Hepatocyte (in vitro differentiated cells): Measurements from ENCODE around the gene UBE2D2. TPM values are rescaled to one million over a fixed set of nuclear protein-coding genes. Genes with fewer than 3 reads are reported as not detected.
A peak's percentile ranks its signal among the peaks of the same experiment; 100 is the strongest.

ENCODE experiments used
- DNase-seq: peaks from one replicate; pipeline ENCODE4 v3.0.0-alpha.2; 2016; ENCODE audit warnings: low spot score
- H2AFZ ChIP-seq: fragments of 200-600 bp; sonication (generic); 2 replicates; pipeline ENCODE4 v1.6.0; 2016; ENCODE audit warnings: antibody characterized with exemption, mild to moderate bottlenecking
- H3K27ac ChIP-seq: fragments of 200-600 bp; sonication (generic); 2 replicates; pipeline ENCODE4 v1.5.1; 2016; ENCODE audit warnings: mild to moderate bottlenecking
- H3K27me3 ChIP-seq: fragments of 200-600 bp; sonication (generic); 2 replicates; pipeline ENCODE4 v1.6.1; 2016
- H3K36me3 ChIP-seq: fragments of 200-600 bp; sonication (generic); replicated peaks from 2 replicates; pipeline ENCODE4 v1.5.1; 2016; ENCODE audit warnings: low read depth; ENCODE audit not compliant: insufficient read depth
- H3K4me1 ChIP-seq: fragments of 200-600 bp; sonication (generic); 2 replicates; pipeline ENCODE4 v1.5.1; 2016; ENCODE audit warnings: mild to moderate bottlenecking, moderate library complexity; ENCODE audit not compliant: insufficient read depth
- H3K4me2 ChIP-seq: fragments of 200-600 bp; sonication (generic); 2 replicates; pipeline ENCODE4 v1.6.0; 2016
- H3K4me3 ChIP-seq: fragments of 200-600 bp; sonication (generic); 2 replicates; pipeline ENCODE4 v1.5.1; 2016; ENCODE audit warnings: mild to moderate bottlenecking
- H3K79me2 ChIP-seq: fragments of 200-600 bp; sonication (generic); 2 replicates; pipeline ENCODE4 v1.6.0; 2017; ENCODE audit warnings: mild to moderate bottlenecking
- H3K9me2 ChIP-seq: fragments of 200-600 bp; sonication (generic); replicated peaks from 2 replicates; pipeline ENCODE4 v1.6.0; 2017; ENCODE audit warnings: mild to moderate bottlenecking; ENCODE audit not compliant: insufficient read depth
- H3K9me3 ChIP-seq: fragments of 200-600 bp; sonication (generic); 2 replicates; pipeline ENCODE4 v1.5.1; 2016; ENCODE audit warnings: low read depth, mild to moderate bottlenecking
- H4K20me1 ChIP-seq: fragments of 200-600 bp; sonication (generic); 2 replicates; pipeline ENCODE4 v1.6.0; 2016; ENCODE audit warnings: mild to moderate bottlenecking; ENCODE audit not compliant: insufficient read depth, poor library complexity, severe bottlenecking
- EZH2 ChIP-seq: fragments of 200-600 bp; sonication (generic); IDR thresholded peaks from 2 replicates; pipeline ENCODE4 v1.6.1; 2016; ENCODE audit warnings: antibody characterized with exemption, mild to moderate bottlenecking, borderline replicate concordance
- EZH2phosphoT487 ChIP-seq: fragments of 200-600 bp; sonication (generic); IDR thresholded peaks from one replicate; pipeline ENCODE4 v1.6.1; 2018; ENCODE audit warnings: antibody characterized with exemption, mild to moderate bottlenecking, low read depth, moderate library complexity; ENCODE audit not compliant: unreplicated experiment, severe bottlenecking
- WGBS: methylation state at CpG from one replicate; pipeline ENCODE4 v1.1.6; 2016; ENCODE audit warnings: low lambda C conversion rate; ENCODE audit errors: missing lambda C conversion rate; 5-methylcytosine and 5-hydroxymethylcytosine counted together
- polyA plus RNA-seq: library from polyadenylated mRNA; unstranded; fragments of >200 nt; fragmentation: Nextera tagmentation; extraction: Ambion mirVana; gene quantifications from 2 replicates; pipeline ENCODE4 v1.2.1, GENCODE V29; 2016
- total RNA-seq: library from RNA; depleted of rRNA; stranded (reverse); fragments of >200 nt; gene quantifications from 2 replicates; pipeline ENCODE4 v1.2.3, GENCODE V29; 2014
- TF ChIP-seq, protein P1 (sequence below): fragments of 200-600 bp; sonication (generic); IDR thresholded peaks from 2 replicates; pipeline ENCODE4 v1.5.1; 2016; ENCODE audit warnings: antibody characterized with exemption, mild to moderate bottlenecking; ENCODE audit not compliant: poor library complexity

The UBE2D2 gene
- total and polyA plus RNA-seq, 2 experiments from 2014 or later = 85.9 to 182 TPM

DNA sequence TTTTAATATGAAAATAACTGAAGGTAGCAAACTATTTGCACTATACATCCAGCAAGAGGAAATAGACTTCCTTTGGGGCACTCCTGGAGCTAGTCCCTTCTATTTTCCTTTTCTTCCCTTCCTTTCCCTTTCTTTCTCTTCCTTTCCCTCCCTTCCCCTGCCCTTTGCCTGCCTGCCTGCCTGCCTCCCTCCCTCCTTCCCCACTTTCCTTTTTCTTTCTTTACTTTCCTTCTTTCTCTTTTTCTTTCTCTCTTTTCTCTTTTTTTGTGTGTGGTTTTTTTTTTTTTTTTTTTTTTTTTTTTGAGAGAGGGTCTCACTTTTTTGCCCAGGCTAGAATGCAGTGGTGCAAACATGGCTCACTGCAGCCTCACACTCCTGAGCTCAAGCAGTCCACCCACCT is 69.7 kb downstream of the UBE2D2 start:
- Histone ChIP-seq H3K79me2 (peaks cover 9% of the 10 kb centered on the region), H3K4me2 (no peak overlapping the region), H3K36me3 (peaks cover 6% of the 10 kb centered on the region), H3K4me3 (no peak overlapping the region), H2AFZ (no peak overlapping the region), H3K27ac (no peak overlapping the region), H4K20me1 (no peaks in the 10 kb centered on the region), H3K4me1 (peaks cover 2% of the 10 kb centered on the region), H3K9me2 (no peaks in the 10 kb centered on the region), H3K27me3 (no peaks in the 10 kb centered on the region), H3K9me3 (no peaks in the 10 kb centered on the region)
- TF ChIP-seq, protein P1, sequence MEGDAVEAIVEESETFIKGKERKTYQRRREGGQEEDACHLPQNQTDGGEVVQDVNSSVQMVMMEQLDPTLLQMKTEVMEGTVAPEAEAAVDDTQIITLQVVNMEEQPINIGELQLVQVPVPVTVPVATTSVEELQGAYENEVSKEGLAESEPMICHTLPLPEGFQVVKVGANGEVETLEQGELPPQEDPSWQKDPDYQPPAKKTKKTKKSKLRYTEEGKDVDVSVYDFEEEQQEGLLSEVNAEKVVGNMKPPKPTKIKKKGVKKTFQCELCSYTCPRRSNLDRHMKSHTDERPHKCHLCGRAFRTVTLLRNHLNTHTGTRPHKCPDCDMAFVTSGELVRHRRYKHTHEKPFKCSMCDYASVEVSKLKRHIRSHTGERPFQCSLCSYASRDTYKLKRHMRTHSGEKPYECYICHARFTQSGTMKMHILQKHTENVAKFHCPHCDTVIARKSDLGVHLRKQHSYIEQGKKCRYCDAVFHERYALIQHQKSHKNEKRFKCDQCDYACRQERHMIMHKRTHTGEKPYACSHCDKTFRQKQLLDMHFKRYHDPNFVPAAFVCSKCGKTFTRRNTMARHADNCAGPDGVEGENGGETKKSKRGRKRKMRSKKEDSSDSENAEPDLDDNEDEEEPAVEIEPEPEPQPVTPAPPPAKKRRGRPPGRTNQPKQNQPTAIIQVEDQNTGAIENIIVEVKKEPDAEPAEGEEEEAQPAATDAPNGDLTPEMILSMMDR = no peak
- TF ChIP-seq EZH2 = no peak
- TF ChIP-seq EZH2phosphoT487 = no peak
- DNase-seq = no peak

DNA sequence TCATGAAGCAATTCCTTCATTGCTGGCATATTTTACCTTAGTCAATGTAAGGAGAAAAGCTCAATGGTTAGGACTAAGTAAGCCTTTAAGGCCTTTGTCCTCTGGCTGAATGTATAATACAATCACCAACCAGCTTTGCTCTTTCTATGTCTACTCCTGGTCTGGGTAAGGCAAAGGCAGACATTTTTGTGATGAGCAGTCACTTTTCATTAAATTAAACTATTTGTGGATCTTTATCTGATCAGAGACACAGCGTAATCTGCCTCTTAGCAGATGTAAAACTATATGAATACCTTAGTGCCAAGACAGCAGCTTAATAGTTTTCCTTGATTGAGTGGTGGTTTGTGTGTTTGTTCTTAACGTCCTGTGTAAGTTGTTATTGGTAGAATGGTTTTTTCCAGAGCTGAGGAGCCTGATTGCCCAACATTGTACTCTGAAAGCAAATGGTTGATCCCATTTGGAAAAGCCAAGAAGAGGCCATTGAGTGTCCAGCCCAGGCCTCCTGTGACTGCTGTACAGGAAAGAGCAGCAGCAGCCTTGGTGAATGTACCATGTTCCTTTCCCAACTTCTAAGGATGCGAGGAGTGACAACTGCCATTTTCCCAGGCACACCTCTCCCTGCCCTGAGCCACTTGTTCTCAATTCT is 70.5 kb downstream of the UBE2D2 start:
- H3K27ac ChIP-seq = peak overlapping the region; percentile 29
- 83% methylated on average over 3 of the region's 3 CpGs for WGBS

DNA sequence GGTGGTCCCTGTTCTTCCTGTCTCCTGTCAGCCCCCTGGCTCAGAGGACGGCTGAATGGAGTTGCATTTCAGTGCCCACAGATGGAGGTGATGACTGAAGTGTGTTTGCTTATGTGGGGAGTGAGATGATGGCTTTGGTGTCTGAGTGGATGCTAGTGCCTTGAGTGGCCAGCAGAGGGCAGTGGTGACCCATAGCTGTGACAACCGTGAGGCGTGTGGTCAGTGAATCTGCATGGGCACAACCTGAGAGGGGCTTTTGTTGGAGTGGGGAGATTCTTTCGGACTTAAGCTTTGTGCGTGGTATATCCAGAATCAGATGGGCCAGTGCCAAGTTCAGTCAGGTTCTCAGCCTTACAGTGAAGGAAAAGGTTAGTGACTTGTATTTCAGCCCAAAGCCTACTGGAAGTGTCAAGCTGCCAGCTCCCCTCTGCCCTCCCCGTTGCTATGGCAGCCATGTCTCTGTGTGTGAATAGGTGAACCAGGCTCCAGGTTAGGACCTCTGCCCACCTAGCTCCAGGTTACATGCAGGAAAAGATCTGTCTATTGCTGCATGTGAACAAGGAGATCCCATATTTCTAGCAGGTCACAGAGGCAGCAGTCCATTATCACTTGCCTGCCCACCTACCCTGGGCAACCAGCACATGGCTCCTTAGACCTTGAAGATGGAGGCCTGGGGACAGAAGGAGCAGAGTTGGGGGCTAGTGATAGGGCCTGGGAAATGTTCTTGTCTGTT is 72.3 kb downstream of the UBE2D2 start:
- no peak overlapping the region for H3K27ac ChIP-seq
- 26% methylated on average over 6 of the region's 6 CpGs for WGBS
- H3K9me3 ChIP-seq = no peaks in the 10 kb centered on the region
- no peaks in the 10 kb centered on the region for H3K27me3 ChIP-seq
- H3K4me1 ChIP-seq = peaks cover 25% of the 10 kb centered on the region
- H3K79me2 ChIP-seq = peaks cover 13% of the 10 kb centered on the region
- H2AFZ ChIP-seq = no peak overlapping the region
- no peaks in the 10 kb centered on the region for H3K36me3 ChIP-seq
- DNase-seq = peak; percentile 85
- TF ChIP-seq, protein P1 = peak; percentile 93
- TF ChIP-seq EZH2 = no peak
- no peaks in the 10 kb centered on the region for H3K9me2 ChIP-seq
- H3K4me3 ChIP-seq = no peak overlapping the region
- H4K20me1 ChIP-seq = no peaks in the 10 kb centered on the region
- no peak overlapping the region for H3K4me2 ChIP-seq

More for the DNA sequence above, 70.5 kb downstream of the UBE2D2 start:
- H3K9me2 ChIP-seq = no peaks in the 10 kb centered on the region
- H2AFZ ChIP-seq = no peak overlapping the region
- no peaks in the 10 kb centered on the region for H3K27me3 ChIP-seq
- H3K4me1 ChIP-seq = peaks cover 10% of the 10 kb centered on the region
- no peaks in the 10 kb centered on the region for H3K9me3 ChIP-seq
- H3K4me2 ChIP-seq = no peak overlapping the region
- H3K4me3 ChIP-seq = no peak overlapping the region
- H4K20me1 ChIP-seq = no peaks in the 10 kb centered on the region
- H3K79me2 ChIP-seq = peaks cover 11% of the 10 kb centered on the region
- H3K36me3 ChIP-seq = peaks cover 6% of the 10 kb centered on the region
- no peak for DNase-seq
- TF ChIP-seq EZH2phosphoT487 (no peak), EZH2 (no peak)
- TF ChIP-seq, protein P1 = no peak
